Mesenchymal stem cell (in vitro differentiated cells and primary cell): ENCODE results near the gene PYDC1.
A peak's percentile ranks its signal among the peaks of the same experiment; 100 is the strongest.
"Not testable (repeated sequence)": the region's sequence is repeated elsewhere in the genome, so short reads cannot be mapped to it uniquely, and the experiment has no call there.

Experiments
- DNase-seq: peaks from one replicate; pipeline ENCODE4 v3.0.0-alpha.2; 2013
- H2AFZ ChIP-seq: one replicate; pipeline ENCODE4 v1.6.1; 2013; ENCODE audit warnings: low read depth, mild to moderate bottlenecking, control low read depth, inconsistent platforms, low read length, moderate library complexity
- H2AK5ac ChIP-seq: 2 replicates; pipeline ENCODE4 v1.6.1; 2013; ENCODE audit warnings: low read length, moderate library complexity, mild to moderate bottlenecking, inconsistent platforms; ENCODE audit not compliant: severe bottlenecking
- H2BK120ac ChIP-seq: one replicate; pipeline ENCODE4 v1.6.1; 2013; ENCODE audit warnings: low read depth, mild to moderate bottlenecking, inconsistent platforms, low read length, moderate library complexity
- H2BK12ac ChIP-seq, 2 experiments: one replicate each; pipeline ENCODE4 v1.6.1; 2013; ENCODE audit warnings: inconsistent platforms in 2 of 2, low read length in 2 of 2, mild to moderate bottlenecking in 2 of 2, moderate library complexity in 2 of 2, control low read depth in 1 of 2
- H2BK15ac ChIP-seq: one replicate; pipeline ENCODE4 v1.6.1; 2013; ENCODE audit warnings: mild to moderate bottlenecking, low read depth, inconsistent platforms; ENCODE audit not compliant: poor library complexity, severe bottlenecking
- H2BK5ac ChIP-seq: 2 replicates; pipeline ENCODE4 v1.6.1; 2013; ENCODE audit warnings: low read depth, mild to moderate bottlenecking, low read length, control low read depth, inconsistent platforms; ENCODE audit not compliant: poor library complexity, severe bottlenecking
- H3K14ac ChIP-seq, 2 experiments: one replicate each; pipeline ENCODE4 v1.6.1; 2013; ENCODE audit warnings: inconsistent platforms in 2 of 2, low read length in 2 of 2, control low read depth in 1 of 2, mild to moderate bottlenecking in 1 of 2, moderate library complexity in 1 of 2
- H3K18ac ChIP-seq, 2 experiments: one replicate each; pipeline ENCODE4 v1.6.1; 2013; ENCODE audit warnings: inconsistent platforms in 2 of 2, low read length in 2 of 2, control low read depth in 1 of 2, low read depth in 1 of 2, mild to moderate bottlenecking in 1 of 2
- H3K23ac ChIP-seq, 2 experiments: one replicate each; pipeline ENCODE4 v1.6.1; 2013; ENCODE audit warnings: inconsistent platforms in 2 of 2, low read length in 2 of 2, mild to moderate bottlenecking in 2 of 2, moderate library complexity in 2 of 2, control low read depth in 1 of 2
- H3K27ac ChIP-seq: 2 replicates; pipeline ENCODE4 v1.5.1; 2013; ENCODE audit warnings: mild to moderate bottlenecking, moderate library complexity, low read length, control low read depth, inconsistent platforms; ENCODE audit not compliant: poor library complexity, severe bottlenecking
- H3K27me3 ChIP-seq, 2 experiments: 2 replicates each; pipeline versions ENCODE4 v1.6.1 to v1.7.0; 2013; ENCODE audit warnings: low read length in 2 of 2, mild to moderate bottlenecking in 2 of 2, moderate library complexity in 2 of 2, control low read depth in 1 of 2, inconsistent platforms in 1 of 2; ENCODE audit not compliant: control insufficient read depth in 1 of 2, insufficient read depth in 1 of 2
- H3K36me3 ChIP-seq, 2 experiments: 2 replicates each; pipeline versions ENCODE4 v1.6.1 to v1.7.0; 2013; ENCODE audit warnings: low read length in 2 of 2, control low read depth in 1 of 2, inconsistent platforms in 1 of 2, low read depth in 1 of 2, mild to moderate bottlenecking in 1 of 2; ENCODE audit not compliant: insufficient read depth in 2 of 2, control insufficient read depth in 1 of 2
- H3K4ac ChIP-seq, 2 experiments: one replicate each; pipeline ENCODE4 v1.6.1; 2013; ENCODE audit warnings: inconsistent platforms in 2 of 2, low read length in 2 of 2, mild to moderate bottlenecking in 2 of 2, moderate library complexity in 2 of 2, control low read depth in 1 of 2, low read depth in 1 of 2
- H3K4me1 ChIP-seq: 2 replicates; pipeline ENCODE4 v1.6.1; 2013; ENCODE audit warnings: low read depth, low read length, control low read depth; ENCODE audit not compliant: control insufficient read depth, insufficient read depth
- H3K4me2 ChIP-seq: 2 replicates; pipeline ENCODE4 v1.6.1; 2013; ENCODE audit warnings: low read length, mild to moderate bottlenecking, inconsistent platforms; ENCODE audit not compliant: poor library complexity, severe bottlenecking
- H3K4me3 ChIP-seq, 2 experiments: 2 replicates each; pipeline versions ENCODE4 v1.5.1 to v1.7.0; 2013; ENCODE audit warnings: low read length in 2 of 2, mild to moderate bottlenecking in 2 of 2, control low read depth in 1 of 2, low read depth in 1 of 2; ENCODE audit not compliant: insufficient read depth in 1 of 2
- H3K79me1 ChIP-seq: replicated peaks from 2 replicates; pipeline ENCODE4 v1.6.1; 2013; ENCODE audit warnings: mild to moderate bottlenecking, control low read depth, low read length, inconsistent platforms; ENCODE audit not compliant: poor library complexity, severe bottlenecking
- H3K9ac ChIP-seq: 2 replicates; pipeline ENCODE4 v1.7.0; 2013; ENCODE audit warnings: mild to moderate bottlenecking, low read length, moderate library complexity
- H3K9me3 ChIP-seq: 2 replicates; pipeline ENCODE4 v1.7.0; 2013; ENCODE audit warnings: mild to moderate bottlenecking, low read length; ENCODE audit not compliant: control insufficient read depth
- H4K8ac ChIP-seq: one replicate; pipeline ENCODE4 v1.6.1; 2013; ENCODE audit warnings: inconsistent platforms, mild to moderate bottlenecking, low read length, moderate library complexity
- H4K91ac ChIP-seq: one replicate; pipeline ENCODE4 v1.6.1; 2013; ENCODE audit warnings: mild to moderate bottlenecking, low read length, inconsistent platforms
- WGBS: methylation state at CpG from one replicate; pipeline ENCODE4 v1.1.7; 2013; ENCODE audit warnings: mixed read lengths; 5-methylcytosine and 5-hydroxymethylcytosine counted together

The PYDC1 gene

GRCh38 chr16:31179747-31180459 is 37.0 kb downstream of the PYDC1 start, which contains the start of gene FUS:
Gene FUS, plus strand, starts transcription at chr16:31180139. Its CDS starts 76 bp downstream, at chr16:31180215.
- Histone ChIP-seq H3K36me3 (peaks cover 24 to 25% of the 10 kb centered on the region in 2 experiments), H3K4ac (peak within 1 kb of the TSS; percentile 92 to 95), H3K23ac (peak within 1 kb of the TSS in 1 of 2 experiments; percentile 95), H3K4me3 (peak within 1 kb of the TSS; percentile 91 to 94), H2AFZ (peak within 1 kb of the TSS; percentile 76), H4K8ac (peak within 1 kb of the TSS; percentile 97), H3K9ac (peak within 1 kb of the TSS; percentile 95), H2BK5ac (peak within 1 kb of the TSS; percentile 99), H2BK120ac (peak within 1 kb of the TSS; percentile 91), H2AK5ac (peak within 1 kb of the TSS; percentile 90), H3K4me2 (peak within 1 kb of the TSS; percentile 97), H3K27ac (peak within 1 kb of the TSS; percentile 95), H3K14ac (peak within 1 kb of the TSS; percentile 76 to 99), H4K91ac (peak within 1 kb of the TSS; percentile 96), H3K27me3 (no peaks in the 10 kb centered on the region), H3K9me3 (no peaks in the 10 kb centered on the region), H3K18ac (peak within 1 kb of the TSS; percentile 95 to 99), H2BK12ac (peak within 1 kb of the TSS; percentile 75 to 95), H2BK15ac (peak within 1 kb of the TSS; percentile 95), H3K79me1 (peaks cover 9% of the 10 kb centered on the region), H3K4me1 (peaks cover 14% of the 10 kb centered on the region)
- WGBS = 0% methylated on average over 31 of the region's 69 CpGs
- DNase-seq = peak; percentile 90

- Histone ChIP-seq H3K9me3 (no peaks in the 10 kb centered on the region), H2BK5ac (peak overlapping the region; percentile 98), H3K27ac (peak overlapping the region; percentile 95), H2AK5ac (peak overlapping the region; percentile 90), H3K23ac (peak overlapping the region in 1 of 2 experiments; percentile 95), H2BK12ac (peak overlapping the region; percentile 75 to 95), H3K4me2 (peak overlapping the region; percentile 91), H3K4me1 (peaks cover 13% of the 10 kb centered on the region), H4K91ac (peak overlapping the region; percentile 96), H3K4ac (peak overlapping the region; percentile 92 to 95), H4K8ac (peak overlapping the region; percentile 97), H3K9ac (peak overlapping the region; percentile 95), H3K18ac (peak overlapping the region; percentile 95 to 99), H2BK120ac (peak overlapping the region; percentile 86), H3K36me3 (peaks cover 19% of the 10 kb centered on the region in 2 experiments), H3K79me1 (peaks cover 9% of the 10 kb centered on the region), H2BK15ac (peak overlapping the region; percentile 95), H3K4me3 (peak overlapping the region; percentile 91 to 94), H3K27me3 (no peaks in the 10 kb centered on the region), H3K14ac (peak overlapping the region; percentile 76 to 99), H2AFZ (peak overlapping the region; percentile 76)
- DNase-seq = no peak
- 8% methylated on average over 25 of the region's 27 CpGs for WGBS
These were observed 37.7 kb downstream of the PYDC1 start for GRCh38 chr16:31179219-31179746.

- Histone ChIP-seq H2BK5ac (no peak overlapping the region), H3K79me1 (peaks cover 9% of the 10 kb centered on the region), H3K4me1 (no peaks in the 10 kb centered on the region), H2BK15ac (no peak overlapping the region), H2BK12ac (no peak overlapping the region), H3K4me3 (no peak overlapping the region), H2AFZ (no peak overlapping the region), H4K8ac (no peak overlapping the region), H3K27ac (no peak overlapping the region), H3K4ac (no peak overlapping the region), H2AK5ac (peak overlapping the region; percentile 42), H3K23ac (no peak overlapping the region), H3K9me3 (no peaks in the 10 kb centered on the region), H3K36me3 (no peaks in the 10 kb centered on the region), H3K4me2 (no peak overlapping the region), H2BK120ac (no peak overlapping the region), H4K91ac (no peak overlapping the region), H3K27me3 (no peaks in the 10 kb centered on the region), H3K9ac (no peak overlapping the region), H3K18ac (no peak overlapping the region), H3K14ac (no peak overlapping the region)
- 84% methylated on average over 3 of the region's 3 CpGs for WGBS
- DNase-seq = peak; percentile 43
These were observed 39.8 kb downstream of the PYDC1 start for GRCh38 chr16:31177136-31177535.

- H2AK5ac ChIP-seq, H2AFZ ChIP-seq, H3K4me1 ChIP-seq, DNase-seq, H3K18ac ChIP-seq, H3K9ac ChIP-seq, H3K14ac ChIP-seq, H3K4me3 ChIP-seq, H2BK15ac ChIP-seq, H3K9me3 ChIP-seq, H3K27ac ChIP-seq, H3K4me2 ChIP-seq, H2BK5ac ChIP-seq, H2BK120ac ChIP-seq, H2BK12ac ChIP-seq, H3K23ac ChIP-seq, H3K79me1 ChIP-seq, H3K4ac ChIP-seq, H3K36me3 ChIP-seq, H4K91ac ChIP-seq, H3K27me3 ChIP-seq, H4K8ac ChIP-seq: not testable (repeated sequence)
- 0% methylated on average over 1 of the region's 2 CpGs for WGBS
These were observed 46.9 kb downstream of the PYDC1 start for GRCh38 chr16:31170048-31170447.
